Pancreas (tissue), 10 donors: ENCODE measurements around the gene TTYH1. TPM values are rescaled to one million over a fixed set of nuclear protein-coding genes. Genes with fewer than 3 reads are reported as not detected.

ENCODE experiments used
- ATAC-seq, 4 donors: fragments of 200-7000 bp; cut with Tn5 transposase; one replicate each; pipeline versions ENCODE4 v1.8.0 to v1.9.1; 2020; ENCODE audit warnings: mild to moderate bottlenecking in 4 of 4, moderate library complexity in 4 of 4
- DNase-seq, 6 donors: peaks; one replicate each; pipeline ENCODE4 v3.0.0-alpha.2; 2020
- FAIRE-seq: peaks from 2 replicates; lab custom pipeline; 2012; peaks lifted over from hg19 to GRCh38; lab: Jason Lieb, UNC
- H3K27ac ChIP-seq, 4 donors: fragments of 200-600 bp; sonication (generic); 1 replicate in 3 of 4; 2 replicates in 1 of 4; pipeline versions ENCODE4 v1.5.0 to v1.8.0; 2020
- H3K27me3 ChIP-seq, 4 donors: fragments of 200-600 bp; one replicate each; pipeline ENCODE4 v1.8.0; 2021
- H3K36me3 ChIP-seq, 3 donors: fragments of 200-600 bp; sonication (generic) in 1 of 3; one replicate each; pipeline versions ENCODE4 v1.5.0 to v1.8.0; 2020 to 2021
- H3K4me1 ChIP-seq, 3 donors: fragments of 200-600 bp; one replicate each; pipeline ENCODE4 v1.8.0; 2021
- H3K4me3 ChIP-seq, 4 donors: fragments of 200-600 bp; sonication (generic) in 2 of 4; one replicate each; pipeline versions ENCODE4 v1.5.0 to v1.8.0; 2020 to 2021
- H3K9me3 ChIP-seq, 4 donors: fragments of 200-600 bp; one replicate each; pipeline ENCODE4 v1.8.0; 2021
- WGBS, 2 donors: extraction: QIAGEN DNeasy Blood & Tissue Kit; methylation state at CpG; one replicate each; pipeline ENCODE4 v1.1.7; 2013; 5-methylcytosine and 5-hydroxymethylcytosine counted together
- intact Hi-C, 3 donors: fragments of 100-400 bp; cut with DNase I; formaldehyde crosslinking; loops; one replicate each; pipeline versions ENCODE4 v1.11.1 to v1.14.2; 2022
- polyA plus RNA-seq, 2 donors: library from polyadenylated mRNA; stranded (reverse); fragments of 200-250 nt; gene quantifications; one replicate each; pipeline ENCODE4 v1.2.3, GENCODE V29; 2013
- total RNA-seq, 6 donors: library from RNA; stranded (reverse); fragmentation: NEBNext Ultra II Directional in 4 of 6; extraction: Animal tissue kit (Norgen Biotek cat#: 25700) in 4 of 6; gene quantifications; one replicate each; pipeline versions ENCODE4 v1.2.1 to v1.2.4, GENCODE V29; 2021 to 2023
- TF ChIP-seq, protein P1 (sequence below), 4 donors: fragments of 200-600 bp; sonication (generic) in 3 of 4; IDR thresholded peaks; one replicate each; pipeline versions ENCODE4 v1.5.0 to v1.8.0; 2021; ENCODE audit warnings: antibody characterized with exemption in 4 of 4
- donor health status: healthy with polysubstance abuse.
- donor health status: DM: no; HTN: no; CAD: no; lungs with moderate emphysema.
- donor health status: DM: no; HTN: no; CAD: no.
- donor health status: control.
- donor health status: control.
- donor health status: Bipolar disorder and iron deficiency.
- donor health status: DM: yes; HTN: yes; CAD: no.
- donor health status: DM: no; HTN: no; CAD: no.
- donor health status: DM: no; HTN: no; CAD: no.
- donor health status: DM: yes; HTN: yes; CAD: no.

TTYH1 gene
- total and polyA plus RNA-seq, 8 donors, result 20.8 to 78.0 (median 27.0) TPM

DNA sequence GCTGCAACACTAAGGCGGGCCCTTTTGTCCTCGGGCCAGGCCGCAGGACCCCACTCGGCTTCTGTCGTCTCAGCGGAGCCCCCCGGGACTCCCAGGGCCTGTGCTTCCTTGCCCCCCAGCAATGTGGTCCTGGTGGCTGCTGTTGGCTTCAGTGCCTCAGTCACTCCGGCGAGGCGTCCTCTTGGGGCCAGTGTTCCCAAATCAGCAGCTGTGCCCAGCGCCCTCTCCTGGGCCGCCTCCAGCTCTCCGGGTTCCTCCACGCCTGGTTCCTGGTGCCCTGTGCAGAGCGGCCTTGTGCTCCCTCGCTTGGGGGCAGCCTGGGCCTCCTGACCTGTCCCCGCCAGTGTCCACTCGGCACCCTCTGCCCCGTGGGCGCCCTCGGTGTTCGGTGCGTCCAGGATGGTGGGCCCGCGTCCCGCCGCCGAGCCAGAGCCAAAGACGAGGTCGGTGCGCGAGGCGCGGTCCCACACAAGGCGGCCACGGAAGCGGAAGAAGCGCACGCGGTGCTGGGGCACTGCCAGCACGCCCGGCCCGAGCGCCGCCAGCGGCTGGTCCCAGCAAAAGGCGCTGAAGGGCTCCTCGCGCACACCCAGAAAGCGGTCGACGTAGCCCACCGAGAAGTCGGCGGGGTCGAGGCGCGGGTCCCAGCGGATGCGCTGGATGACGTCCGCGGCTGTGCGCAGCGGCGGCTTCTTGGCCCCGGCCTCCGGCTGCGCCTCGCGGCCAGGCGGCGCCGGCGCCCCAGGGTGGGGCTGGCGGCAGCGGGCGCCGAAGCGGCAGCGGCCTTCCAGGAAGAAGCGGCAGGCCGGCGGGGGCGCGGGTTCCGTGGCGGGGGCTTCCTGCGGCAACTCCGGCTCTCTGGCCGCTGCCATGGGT is 47.6 kb downstream of the TTYH1 start:
- DNase-seq, result peak; percentile 75 to 93 (median 84)
- ATAC-seq, result peak; percentile 17 to 26 (median 19)
- no peak for FAIRE-seq
- Histone ChIP-seq H3K36me3 (peaks cover 3 to 43% (median 25%) of the 10 kb centered on the region in 3 donors), H3K27me3 (no peaks in the 10 kb centered on the region), H3K4me3 (peak overlapping the region; percentile 38 to 61 (median 56)), H3K4me1 (peaks cover 26 to 53% (median 37%) of the 10 kb centered on the region in 3 donors), H3K27ac (peak overlapping the region; percentile 97 to 99 (median 99)), H3K9me3 (no peaks in the 10 kb centered on the region)
- intact Hi-C loops, result no loop called here
- TF ChIP-seq, protein P1, sequence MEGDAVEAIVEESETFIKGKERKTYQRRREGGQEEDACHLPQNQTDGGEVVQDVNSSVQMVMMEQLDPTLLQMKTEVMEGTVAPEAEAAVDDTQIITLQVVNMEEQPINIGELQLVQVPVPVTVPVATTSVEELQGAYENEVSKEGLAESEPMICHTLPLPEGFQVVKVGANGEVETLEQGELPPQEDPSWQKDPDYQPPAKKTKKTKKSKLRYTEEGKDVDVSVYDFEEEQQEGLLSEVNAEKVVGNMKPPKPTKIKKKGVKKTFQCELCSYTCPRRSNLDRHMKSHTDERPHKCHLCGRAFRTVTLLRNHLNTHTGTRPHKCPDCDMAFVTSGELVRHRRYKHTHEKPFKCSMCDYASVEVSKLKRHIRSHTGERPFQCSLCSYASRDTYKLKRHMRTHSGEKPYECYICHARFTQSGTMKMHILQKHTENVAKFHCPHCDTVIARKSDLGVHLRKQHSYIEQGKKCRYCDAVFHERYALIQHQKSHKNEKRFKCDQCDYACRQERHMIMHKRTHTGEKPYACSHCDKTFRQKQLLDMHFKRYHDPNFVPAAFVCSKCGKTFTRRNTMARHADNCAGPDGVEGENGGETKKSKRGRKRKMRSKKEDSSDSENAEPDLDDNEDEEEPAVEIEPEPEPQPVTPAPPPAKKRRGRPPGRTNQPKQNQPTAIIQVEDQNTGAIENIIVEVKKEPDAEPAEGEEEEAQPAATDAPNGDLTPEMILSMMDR (IDR thresholded peaks at IDR 0.05), result no peak
- WGBS, 2 donors, result 2 to 3% methylated on average over 71 to 91 of the region's 91 CpGs

- 0% methylated on average over 39 to 41 of the region's 41 CpGs for WGBS, 2 donors
- FAIRE-seq, result peak; percentile 92
Measured at GRCh38 chr19:54463531-54464043, 48.3 kb downstream of the TTYH1 start, which contains the start of gene LENG9. Gene LENG9 (minus strand): TSS chr19:54463778. CDS start chr19:54463526, 252 bp downstream.

GRCh38 chr19:54464044-54464629 is 48.9 kb downstream of the TTYH1 start:
- Histone ChIP-seq H3K4me1 (peaks cover 26 to 53% (median 35%) of the 10 kb centered on the region in 3 donors), H3K9me3 (no peaks in the 10 kb centered on the region), H3K4me3 (peak overlapping the region; percentile 26 to 61 (median 56)), H3K27ac (peak overlapping the region; percentile 97 to 99 (median 99)), H3K36me3 (peaks cover 0 to 31% (median 14%) of the 10 kb centered on the region in 3 donors), H3K27me3 (no peaks in the 10 kb centered on the region)
- WGBS, 2 donors, result 0 to 1% methylated on average over 26 of the region's 26 CpGs
- ATAC-seq, result peak; percentile 59 to 74 (median 61)
- TF ChIP-seq, protein P1 (IDR thresholded peaks at IDR 0.05), result no peak
- peak; percentile 89 to 97 (median 96) for DNase-seq
- intact Hi-C loops, result no loop called here
- no peak for FAIRE-seq

More at GRCh38 chr19:54463531-54464043, 48.3 kb downstream of the TTYH1 start, which contains the start of gene LENG9:
- intact Hi-C loops, result no loop called here
- H3K27ac ChIP-seq, result peak within 1 kb of the TSS; percentile 97 to 99 (median 99)
- TF ChIP-seq, protein P1 (IDR thresholded peaks at IDR 0.05), result no peak
- peaks cover 26 to 53% (median 38%) of the 10 kb centered on the region in 3 donors for H3K4me1 ChIP-seq
- ATAC-seq (peak; percentile 57 to 74 (median 64)), DNase-seq (peak; percentile 96 to 100 (median 99))
- H3K4me3 ChIP-seq, result peak within 1 kb of the TSS; percentile 38 to 61 (median 56)
- H3K9me3 ChIP-seq, result no peaks in the 10 kb centered on the region
- peaks cover 0 to 36% (median 19%) of the 10 kb centered on the region in 3 donors for H3K36me3 ChIP-seq
- no peaks in the 10 kb centered on the region for H3K27me3 ChIP-seq

DNA sequence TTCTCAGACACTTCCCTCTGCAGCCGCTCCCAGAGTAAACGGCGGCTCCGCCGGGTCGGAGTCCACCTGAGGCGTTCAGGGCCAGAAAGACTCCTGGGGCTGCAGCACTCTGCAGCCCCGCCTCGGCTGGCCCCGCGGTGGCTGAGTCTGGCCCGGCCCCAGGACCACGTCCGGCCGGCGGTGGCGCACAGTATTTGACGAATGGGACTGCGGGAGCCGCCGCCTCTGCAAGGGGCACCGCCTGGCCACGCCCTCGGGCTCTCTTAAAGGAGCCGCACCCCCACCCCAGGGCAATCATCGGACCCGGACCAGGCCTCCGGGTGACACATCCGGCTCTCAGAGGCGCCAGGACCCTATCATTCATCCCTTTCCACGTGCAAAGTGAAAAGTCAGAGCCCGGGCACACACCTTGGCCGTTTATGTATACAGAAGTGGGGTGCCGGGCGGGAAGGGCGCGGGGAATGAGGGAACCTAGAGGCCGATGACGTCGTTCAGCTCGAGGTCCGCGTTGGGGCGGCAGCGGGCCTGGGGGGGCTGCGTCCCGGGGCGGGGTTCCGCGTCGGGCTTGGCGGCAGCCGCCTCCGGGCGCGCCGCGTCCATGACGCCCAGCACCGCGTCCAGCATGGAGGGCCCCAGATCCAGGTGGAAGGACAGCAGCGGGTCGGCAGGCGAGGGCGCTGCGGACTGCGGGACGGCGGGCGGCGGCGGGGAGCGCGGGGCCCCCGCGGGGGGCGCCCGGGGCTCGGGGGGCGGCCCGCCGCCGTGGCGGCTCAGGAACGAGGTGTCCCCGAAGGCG is 49.6 kb downstream of the TTYH1 start:
- 8 to 9% methylated on average over 63 to 87 of the region's 87 CpGs for WGBS, 2 donors
- H3K9me3 ChIP-seq, result no peaks in the 10 kb centered on the region
- H3K36me3 ChIP-seq, result peaks cover 0 to 24% (median 13%) of the 10 kb centered on the region in 3 donors
- H3K27me3 ChIP-seq, result no peaks in the 10 kb centered on the region
- DNase-seq (peak; percentile 92 to 97 (median 95)), FAIRE-seq (no peak), ATAC-seq (peak; percentile 64 to 76 (median 66))
- peak overlapping the region; percentile 97 to 99 (median 99) for H3K27ac ChIP-seq
- TF ChIP-seq, protein P1 (IDR thresholded peaks at IDR 0.05), result no peak
- intact Hi-C loops, result no loop called here
- peak overlapping the region; percentile 26 to 61 (median 56) for H3K4me3 ChIP-seq
- peaks cover 26 to 55% (median 37%) of the 10 kb centered on the region in 3 donors for H3K4me1 ChIP-seq
